Urinary bladder (tissue), 4 donors: Measurements from ENCODE around the gene UGCG. TPM values are rescaled to one million over a fixed set of nuclear protein-coding genes. Genes with fewer than 3 reads are reported as not detected.

Experiments used
- DNase-seq: peaks from one replicate; pipeline ENCODE4 v3.0.0-alpha.2; 2015; ENCODE audit errors: extremely low spot score
- H3K27ac ChIP-seq: one replicate; pipeline ENCODE4 v1.5.1; 2013; ENCODE audit warnings: low read depth, mild to moderate bottlenecking, moderate library complexity
- H3K36me3 ChIP-seq: one replicate; pipeline ENCODE4 v1.6.1; 2013; ENCODE audit warnings: mild to moderate bottlenecking, moderate library complexity; ENCODE audit not compliant: insufficient read depth
- H3K4me1 ChIP-seq: one replicate; pipeline ENCODE4 v1.6.1; 2013; ENCODE audit warnings: mild to moderate bottlenecking, moderate library complexity; ENCODE audit not compliant: insufficient read depth
- H3K4me3 ChIP-seq: one replicate; pipeline ENCODE4 v1.5.1; 2013; ENCODE audit warnings: low read depth, low read length
- WGBS: extraction: QIAGEN DNeasy Blood & Tissue Kit; methylation state at CpG from one replicate; pipeline ENCODE4 v1.1.7; 2013; 5-methylcytosine and 5-hydroxymethylcytosine counted together
- polyA plus RNA-seq: library from polyadenylated mRNA; stranded (reverse); fragments of 200-250 nt; gene quantifications from one replicate; pipeline ENCODE4 v1.2.3, GENCODE V29; 2013
- small RNA-seq: library from RNA; depleted of rRNA; stranded (forward); fragments of <200 nt; gene quantifications from one replicate; pipeline ENCODE3, GENCODE V24; 2014
- total RNA-seq: library from RNA; depleted of rRNA; stranded (reverse); fragments of >200 nt; gene quantifications from one replicate; pipeline ENCODE4 v1.2.3, GENCODE V29; 2014
- donor health status: healthy with polysubstance abuse.
- donor health status: healthy.

The UGCG gene
- total and polyA plus RNA-seq, 2 donors = 17.8 to 79.2 TPM

DNA sequence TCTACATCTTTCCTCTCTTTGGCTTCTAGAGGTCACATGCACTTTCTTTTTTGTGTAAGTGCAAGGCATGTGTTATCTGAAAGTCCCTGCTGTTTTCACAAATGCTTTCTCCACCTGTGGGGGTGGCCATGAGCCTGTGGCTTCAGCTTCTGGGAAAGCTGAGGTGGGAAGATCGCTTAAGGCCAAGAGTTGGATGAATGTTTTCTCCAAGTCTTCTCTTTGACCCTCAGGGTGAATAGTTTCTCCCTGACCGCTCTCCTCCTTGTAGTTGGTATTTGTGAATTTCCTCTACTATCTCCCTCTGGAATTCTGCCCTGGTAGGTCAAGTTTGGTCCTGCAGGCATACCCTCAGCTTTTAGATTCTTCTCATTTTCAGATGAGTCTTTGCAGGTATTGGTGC, 74.2 kb downstream of the UGCG start:
- DNase-seq = no peak
- no peak overlapping the region for H3K27ac ChIP-seq
- H3K4me3 ChIP-seq = no peak overlapping the region
- H3K4me1 ChIP-seq = peaks cover 2% of the 10 kb centered on the region
- 95% methylated on average over 2 of the region's 2 CpGs for WGBS
- no peaks in the 10 kb centered on the region for H3K36me3 ChIP-seq

- WGBS = 55% methylated on average over 12 of the region's 12 CpGs
- peaks cover 2% of the 10 kb centered on the region for H3K4me1 ChIP-seq
- H3K4me3 ChIP-seq = no peak overlapping the region
- no peak overlapping the region for H3K27ac ChIP-seq
- no peak for DNase-seq
- no peaks in the 10 kb centered on the region for H3K36me3 ChIP-seq
Observed at GRCh38 chr9:111974092-111974681, 77.6 kb downstream of the UGCG start.

- WGBS = 81% methylated on average over 5 of the region's 5 CpGs
- peaks cover 2% of the 10 kb centered on the region for H3K4me1 ChIP-seq
- no peak overlapping the region for H3K4me3 ChIP-seq
- no peak for DNase-seq
- no peaks in the 10 kb centered on the region for H3K36me3 ChIP-seq
- H3K27ac ChIP-seq = no peak overlapping the region
Observed at GRCh38 chr9:111975709-111976108, 79.1 kb downstream of the UGCG start.

DNA sequence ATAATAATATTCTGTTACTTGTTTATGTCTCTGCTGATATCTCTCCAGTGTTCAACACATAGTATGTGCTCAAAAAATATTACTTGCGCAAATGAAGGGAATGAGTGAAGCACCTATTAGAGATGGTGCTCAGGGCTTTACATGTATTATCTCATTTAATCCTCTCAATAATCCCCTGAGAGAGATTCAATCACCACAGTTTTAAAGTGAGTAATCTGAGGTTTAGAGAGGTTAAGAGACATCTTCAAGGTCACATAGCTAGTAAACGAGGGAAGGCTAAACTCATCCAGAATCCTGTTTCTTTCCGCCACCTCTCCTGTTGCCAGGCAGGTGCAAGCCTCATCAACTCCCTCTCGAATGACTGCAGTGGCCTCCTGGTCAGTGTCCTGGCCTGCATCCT, 82.0 kb downstream of the UGCG start:
- Histone ChIP-seq H3K27ac (no peak overlapping the region), H3K4me3 (no peak overlapping the region), H3K36me3 (no peaks in the 10 kb centered on the region), H3K4me1 (peaks cover 2% of the 10 kb centered on the region)
- 54% methylated on average over 4 of the region's 4 CpGs for WGBS
- no peak for DNase-seq

DNA sequence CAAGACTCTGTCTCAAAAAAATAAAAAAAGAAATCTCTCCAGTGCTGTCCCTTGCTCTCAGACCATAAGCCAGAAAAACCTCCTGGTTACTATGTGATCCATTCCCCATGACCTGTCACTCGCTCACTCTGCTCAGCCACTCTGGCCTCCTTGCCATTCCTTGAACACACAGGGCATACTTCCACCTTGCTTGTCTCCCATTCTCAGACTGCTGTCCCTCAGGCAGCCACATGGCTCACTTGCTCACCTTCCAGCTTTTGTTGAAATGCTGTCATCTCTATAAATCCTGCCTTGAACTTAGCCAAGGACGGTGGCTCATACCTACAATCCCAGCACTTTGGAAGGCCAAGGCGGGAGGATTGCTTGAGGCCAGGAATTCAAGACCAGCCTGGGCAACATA, 82.9 kb downstream of the UGCG start:
- no peak for DNase-seq
- peaks cover 2% of the 10 kb centered on the region for H3K4me1 ChIP-seq
- no peak overlapping the region for H3K27ac ChIP-seq
- no peak overlapping the region for H3K4me3 ChIP-seq
- WGBS = 92% methylated on average over 3 of the region's 3 CpGs
- no peaks in the 10 kb centered on the region for H3K36me3 ChIP-seq

DNA sequence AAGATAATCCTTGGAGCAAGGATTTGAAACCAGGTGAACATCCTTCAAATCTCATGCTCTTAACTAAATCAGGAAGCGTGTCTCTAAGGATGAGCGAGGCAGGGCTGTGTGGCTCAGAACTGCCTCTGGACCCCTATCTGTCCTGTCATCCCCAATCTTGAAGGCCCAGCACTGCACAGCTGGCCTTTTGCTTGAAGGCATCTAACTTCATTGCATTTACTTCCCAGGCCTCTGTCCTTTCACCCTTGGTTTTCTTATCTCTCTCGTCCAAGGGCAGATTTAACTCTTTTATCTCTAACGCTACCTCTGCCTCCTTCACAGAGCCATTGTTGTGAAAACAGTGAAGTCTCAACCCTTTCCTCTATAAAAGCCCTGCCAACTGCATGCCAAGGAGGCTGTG, 83.8 kb downstream of the UGCG start:
- H3K4me1 ChIP-seq = peaks cover 1% of the 10 kb centered on the region
- no peak for DNase-seq

GRCh38 chr9:111983484-111983908, 86.9 kb downstream of the UGCG start:
- 95% methylated on average over 2 of the region's 2 CpGs for WGBS
- H3K4me1 ChIP-seq = no peaks in the 10 kb centered on the region
- no peak overlapping the region for H3K27ac ChIP-seq
- H3K36me3 ChIP-seq = no peaks in the 10 kb centered on the region
- H3K4me3 ChIP-seq = no peak overlapping the region
- no peak for DNase-seq

More for the DNA sequence above, 83.8 kb downstream of the UGCG start:
- 84% methylated on average over 4 of the region's 4 CpGs for whole genome bisulfite sequencing
- Histone ChIP-seq H3K36me3 (no peaks in the 10 kb centered on the region), H3K27ac (no peak overlapping the region), H3K4me3 (no peak overlapping the region)

DNA sequence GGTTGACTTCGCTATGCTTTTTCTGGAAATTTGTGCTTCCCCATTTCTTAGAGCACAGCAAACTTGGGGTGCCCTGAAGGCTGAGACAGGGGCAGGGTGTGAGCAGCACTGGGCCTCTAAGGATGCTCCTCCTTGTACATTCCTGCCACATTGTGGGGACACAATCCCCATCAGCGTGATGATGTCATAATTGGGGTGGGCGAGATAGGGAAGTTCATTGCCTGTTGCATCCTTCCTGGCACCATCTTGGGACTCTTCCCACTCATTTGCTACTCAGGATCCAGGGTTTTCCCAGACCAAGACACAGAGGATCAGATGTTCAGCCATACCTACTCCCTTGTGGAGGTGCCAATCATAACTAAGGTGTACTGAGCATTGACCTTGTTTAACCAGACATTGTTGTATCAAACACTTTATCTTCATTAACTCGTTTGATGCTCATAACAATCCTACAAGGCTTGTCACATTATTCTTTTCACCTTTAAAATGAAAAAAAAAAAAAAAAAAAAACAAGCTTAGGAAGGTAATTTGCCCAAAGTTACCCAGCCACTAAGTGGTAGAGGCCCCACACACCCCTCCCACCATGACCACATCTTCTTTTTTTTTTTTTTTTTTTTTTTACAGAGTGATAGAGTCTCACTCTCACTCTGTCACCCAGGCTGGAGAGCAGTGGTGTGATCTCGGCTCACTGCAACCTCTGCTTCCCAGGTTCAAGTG, 87.6 kb downstream of the UGCG start:
- no peaks in the 10 kb centered on the region for H3K4me1 ChIP-seq
- H3K4me3 ChIP-seq = no peak overlapping the region
- 91% methylated on average over 5 of the region's 5 CpGs for WGBS
- H3K27ac ChIP-seq = no peak overlapping the region
- no peak for DNase-seq
- no peaks in the 10 kb centered on the region for H3K36me3 ChIP-seq

Small RNA genes within 50 kb of the gene (small RNA-seq; reads per million reads assigned to genes)
- not detected for gene MIR4668

Other genes with a start within 250 kb of the UGCG start
- gene GNG10, start 235.2 kb upstream of the UGCG start, total RNA-seq = 90.4 TPM
- gene GNG10, start 235.2 kb upstream of the UGCG start, polyA plus RNA-seq = 45.0 TPM
- gene SHOC1, start 101.9 kb upstream of the UGCG start, total RNA-seq = not detected
- gene SHOC1, start 101.9 kb upstream of the UGCG start, polyA plus RNA-seq = 0.05 TPM